Measurements from ENCODE around the gene TAS2R1.
"Not testable (repeated sequence)": the region's sequence is repeated elsewhere in the genome, so short reads cannot be mapped to it uniquely, and the experiment has no call there.

The TAS2R1 gene

DNA sequence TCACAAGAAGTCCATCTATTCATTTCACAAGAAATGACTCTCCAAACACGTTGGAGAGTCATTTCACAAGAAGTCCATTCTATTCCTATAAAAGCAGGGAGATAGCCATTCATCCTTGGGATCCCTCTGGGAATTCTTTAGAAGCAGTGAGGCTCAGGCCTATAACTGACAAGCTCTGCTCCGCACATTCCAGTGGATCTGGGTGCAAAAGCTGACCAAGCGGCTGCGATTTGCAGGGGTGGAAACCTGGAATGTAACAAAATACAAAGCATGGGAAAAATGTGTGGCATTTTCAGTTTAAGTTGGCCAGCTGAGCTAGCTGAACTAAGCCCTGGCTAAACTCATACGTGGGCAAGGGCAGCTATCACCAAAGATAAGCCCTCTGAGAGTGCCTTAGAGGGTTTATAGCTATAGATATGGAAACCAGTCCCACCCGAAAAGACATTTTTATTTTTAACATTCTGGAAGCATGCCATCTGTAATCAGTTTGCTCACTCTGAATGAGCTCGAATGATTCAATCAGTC, 8.7 kb downstream of the TAS2R1 start:
- no peak for DNase-seq

DNA sequence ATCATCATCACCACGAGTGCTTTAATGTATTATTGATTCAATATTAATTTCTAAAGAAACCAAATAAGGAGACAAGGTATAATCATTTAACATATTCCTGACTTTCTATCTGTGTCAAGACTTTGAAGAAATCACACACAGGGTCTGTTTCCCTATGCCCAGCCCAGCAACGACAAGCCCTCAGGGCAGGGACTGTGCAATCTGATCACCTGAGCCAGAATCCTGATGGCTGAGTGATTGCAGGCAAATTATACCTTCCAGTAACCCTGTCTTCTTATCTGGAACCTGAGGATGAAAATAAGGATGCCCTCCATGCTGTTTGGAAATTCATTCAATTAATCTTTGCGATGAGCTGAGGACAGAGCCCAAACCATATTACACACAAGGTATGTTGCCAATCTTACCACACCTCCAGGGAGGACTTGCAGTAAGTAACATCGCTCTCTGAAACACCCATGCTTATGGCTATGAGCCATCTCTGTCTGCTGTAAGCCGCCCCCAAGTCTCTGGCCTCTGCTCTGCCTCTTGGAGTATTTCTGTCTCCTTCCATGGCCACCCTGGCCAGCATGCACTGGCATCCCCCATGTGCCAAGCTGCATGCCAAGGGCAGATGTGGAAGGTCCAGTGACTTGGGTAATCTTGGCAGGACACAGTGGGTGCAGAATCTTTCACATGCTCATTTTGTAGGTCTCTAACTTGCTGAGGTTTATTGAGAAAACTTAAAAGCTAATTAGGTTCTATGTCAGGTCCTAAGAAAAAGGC, 10.6 kb downstream of the TAS2R1 start:
- no peak for DNase-seq

DNA sequence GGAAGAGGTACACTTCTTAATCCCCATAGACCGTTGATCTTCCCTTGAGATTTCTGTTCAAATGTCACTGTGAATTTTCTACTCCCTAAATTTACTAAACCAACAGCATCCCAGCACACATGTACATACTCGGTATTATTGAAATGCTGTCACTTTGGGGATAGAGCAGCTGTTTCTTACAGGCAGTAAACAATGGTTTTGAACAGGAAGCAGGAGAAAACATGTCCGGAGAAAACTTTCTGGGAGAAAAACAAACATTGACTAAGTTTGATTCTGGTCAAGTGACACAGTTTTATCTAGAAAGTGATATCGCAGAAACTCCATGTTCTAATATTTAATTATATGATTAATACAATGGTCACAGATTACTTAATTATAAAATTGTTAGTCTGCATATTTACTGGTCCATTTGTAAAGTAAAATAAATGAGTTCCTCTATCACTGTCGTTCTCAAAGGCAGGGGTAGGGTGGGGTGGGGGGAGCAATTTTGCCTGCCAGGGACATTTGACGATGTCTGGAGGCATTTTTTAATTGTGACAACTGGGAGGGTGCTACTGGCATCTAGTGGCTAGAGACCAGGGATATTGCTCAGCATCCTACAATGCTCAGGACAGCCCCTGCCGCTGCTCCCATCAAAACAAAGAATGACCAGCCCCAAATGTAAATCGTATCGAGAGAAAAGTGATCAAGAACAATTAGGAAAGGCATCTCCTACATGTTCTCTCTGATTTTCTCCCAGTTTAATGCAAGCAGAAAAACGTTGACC, 12.2 kb downstream of the TAS2R1 start:
- no peak for DNase-seq

DNA sequence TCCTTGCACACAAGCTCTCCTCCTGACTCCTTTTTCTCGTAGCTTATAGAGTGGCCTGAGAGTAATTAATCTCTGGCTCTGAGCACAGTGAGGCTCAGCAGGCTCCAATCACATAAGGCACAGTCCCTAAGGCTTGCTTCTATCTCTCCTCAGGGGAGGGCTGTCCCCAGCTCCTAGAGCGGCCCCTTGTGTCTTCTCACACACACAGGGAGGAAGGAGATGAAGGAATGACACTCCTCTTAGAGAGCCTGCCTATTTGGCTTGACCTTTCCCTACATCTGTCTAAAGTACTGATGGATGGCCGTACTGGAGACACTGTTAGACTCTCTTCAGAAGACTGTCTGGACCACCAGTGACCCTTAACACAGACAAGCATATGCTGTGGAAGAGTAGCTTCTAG, 12.9 kb downstream of the TAS2R1 start:
- DNase-seq: no peak

DNA sequence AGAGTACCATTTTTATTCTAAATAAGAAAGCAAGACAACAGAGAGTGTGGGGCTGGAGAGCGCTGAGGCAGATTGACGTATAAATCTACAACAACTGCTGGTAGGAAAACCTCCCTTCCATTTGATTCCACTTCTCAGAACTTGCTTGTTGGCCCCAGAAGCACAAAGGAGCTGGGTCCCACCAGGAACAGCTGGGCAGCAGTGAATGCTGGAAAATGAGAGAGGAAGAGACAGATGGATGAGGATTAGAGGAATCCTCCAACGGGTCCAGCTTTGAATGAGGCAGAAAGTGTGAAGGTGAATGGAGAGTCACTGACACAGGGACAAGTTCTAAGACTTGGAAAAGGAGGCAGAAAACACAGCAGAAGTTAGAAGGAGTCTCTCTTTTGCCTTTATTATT, 14.8 kb downstream of the TAS2R1 start:
- DNase-seq: no peak

DNA sequence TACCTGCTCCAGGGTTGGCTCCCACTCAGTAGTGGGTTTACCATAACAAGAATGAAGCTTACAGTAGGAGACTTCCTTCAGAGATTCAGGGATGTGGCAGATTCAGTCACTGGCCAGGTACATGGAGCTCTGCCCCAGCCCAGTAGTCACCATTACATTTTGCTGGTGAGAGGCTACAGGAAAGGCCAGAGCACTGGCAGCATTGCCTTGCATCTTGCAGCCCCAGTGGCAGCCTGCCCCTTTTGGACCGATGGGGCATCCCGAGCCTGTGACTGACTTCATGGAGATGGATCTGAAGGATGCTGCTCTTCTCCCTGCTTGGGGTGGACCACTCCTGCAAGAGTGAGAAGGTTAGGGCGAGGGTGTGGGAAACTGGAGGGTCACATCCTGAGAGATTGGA, 16.8 kb downstream of the TAS2R1 start:
- no peak for DNase-seq

DNA sequence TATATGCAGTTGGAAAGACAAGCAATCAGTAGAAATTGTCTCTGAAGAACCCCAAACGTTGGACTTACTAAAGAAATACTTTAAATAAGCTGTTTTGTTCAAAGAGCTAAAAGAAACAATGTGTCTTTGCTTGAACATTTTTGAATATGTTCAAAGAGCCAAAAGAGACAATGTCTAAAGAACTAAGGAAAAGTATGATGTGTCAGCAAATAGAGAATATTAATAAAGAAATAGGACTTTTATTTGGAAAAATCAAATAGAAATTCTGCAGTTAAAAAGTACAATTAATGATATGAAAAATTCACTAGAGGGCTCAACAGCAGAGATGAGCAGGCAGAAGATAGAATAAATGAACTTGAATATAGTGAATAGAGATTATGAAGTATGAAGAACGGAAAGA, 19.2 kb downstream of the TAS2R1 start:
- no peak for DNase-seq

DNA sequence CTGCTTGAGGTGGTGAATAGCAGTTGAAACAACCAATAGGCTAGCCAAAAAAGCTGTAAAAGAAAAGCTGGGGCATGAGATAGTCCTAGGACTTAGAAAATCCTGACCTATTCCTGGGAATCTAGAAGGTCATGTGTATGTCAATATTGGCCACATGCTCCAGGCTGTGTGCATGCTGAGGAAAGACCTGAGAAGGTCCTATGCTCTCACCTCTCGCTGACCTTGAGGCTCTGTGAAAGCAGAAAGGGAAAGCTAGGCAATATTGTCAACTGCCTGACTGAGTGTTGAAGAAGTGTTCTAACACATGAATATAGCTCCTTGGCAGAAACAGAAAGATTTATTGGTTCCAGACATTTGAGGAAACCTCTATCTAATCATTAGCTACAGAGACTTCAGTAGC, 19.8 kb downstream of the TAS2R1 start:
- no peak for DNase-seq

DNA sequence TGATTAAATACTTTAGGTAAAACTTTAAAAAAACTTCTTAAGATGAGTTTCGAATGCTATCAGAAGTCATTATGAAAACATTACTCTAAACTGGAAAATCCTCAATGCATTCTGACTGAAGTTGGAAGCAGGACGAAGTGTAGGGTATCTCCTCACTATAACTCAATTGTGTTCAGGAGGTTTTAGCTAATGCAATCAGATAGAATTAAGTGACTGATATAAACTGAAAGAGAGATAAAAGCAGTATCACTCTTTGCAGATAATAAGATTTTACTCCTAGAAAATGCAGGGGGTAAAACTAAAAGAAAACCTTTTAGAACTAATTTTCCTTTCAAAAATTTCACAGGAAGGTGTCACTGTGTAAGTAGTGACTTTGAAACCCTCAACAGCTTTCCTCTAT, 22.1 kb downstream of the TAS2R1 start:
- DNase-seq: no peak

DNA sequence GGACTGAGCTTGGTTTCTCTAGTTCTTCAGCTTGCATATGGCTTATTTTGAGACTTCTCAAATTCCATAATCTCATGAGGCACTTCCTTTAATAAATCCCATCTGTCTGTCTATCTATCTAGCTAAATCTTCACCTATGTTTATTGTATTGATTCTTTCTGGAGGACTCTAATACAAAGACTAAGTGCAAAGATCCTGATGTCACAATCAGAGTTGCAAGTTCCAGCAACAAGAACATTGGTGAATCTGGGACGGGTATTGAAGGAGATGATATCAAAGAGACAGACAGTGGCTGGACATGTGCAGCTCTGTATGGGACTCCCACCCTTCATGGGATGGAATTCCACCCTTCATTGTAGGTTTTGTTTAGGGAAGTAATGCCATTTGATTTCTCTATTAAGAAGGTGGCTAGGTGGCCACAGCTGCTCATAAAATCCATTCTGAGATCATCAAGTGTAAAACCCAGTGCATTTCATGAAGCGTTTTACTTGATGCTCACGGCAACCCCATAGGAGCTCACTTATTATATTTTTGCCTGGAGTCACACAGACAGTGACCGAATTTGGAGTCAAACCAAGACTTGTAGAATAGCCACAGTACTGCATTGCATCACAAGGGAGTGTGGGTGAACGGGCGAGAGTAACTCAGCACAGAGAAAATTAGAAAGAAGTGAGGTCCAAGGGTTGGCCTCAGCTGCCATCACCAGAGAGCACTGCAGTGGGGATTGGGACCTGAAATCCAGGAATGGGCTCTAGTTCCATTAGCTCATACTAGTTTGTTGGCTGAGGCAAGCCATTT, 24.9 kb downstream of the TAS2R1 start:
- no peak for DNase-seq

DNA sequence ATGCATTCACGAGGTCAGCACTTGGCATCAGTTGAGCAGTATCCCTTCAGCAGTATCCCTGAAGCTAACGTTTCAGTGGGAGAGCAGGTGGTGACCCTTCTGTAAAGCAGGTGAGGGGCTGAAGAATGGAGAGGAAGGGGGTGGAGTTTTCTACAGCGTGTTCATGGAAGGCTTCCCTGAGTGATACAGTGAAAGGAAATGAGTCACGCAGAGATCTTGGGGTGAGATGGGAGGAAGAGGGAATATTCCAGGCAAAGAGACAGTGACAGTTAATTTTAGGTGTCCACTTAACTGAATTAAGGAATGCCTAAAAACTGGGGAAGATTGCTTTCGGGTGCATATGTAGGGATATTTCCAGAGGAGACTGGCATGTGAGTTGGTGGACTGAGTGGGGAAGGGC, 25.7 kb downstream of the TAS2R1 start:
- no peak for DNase-seq

DNA sequence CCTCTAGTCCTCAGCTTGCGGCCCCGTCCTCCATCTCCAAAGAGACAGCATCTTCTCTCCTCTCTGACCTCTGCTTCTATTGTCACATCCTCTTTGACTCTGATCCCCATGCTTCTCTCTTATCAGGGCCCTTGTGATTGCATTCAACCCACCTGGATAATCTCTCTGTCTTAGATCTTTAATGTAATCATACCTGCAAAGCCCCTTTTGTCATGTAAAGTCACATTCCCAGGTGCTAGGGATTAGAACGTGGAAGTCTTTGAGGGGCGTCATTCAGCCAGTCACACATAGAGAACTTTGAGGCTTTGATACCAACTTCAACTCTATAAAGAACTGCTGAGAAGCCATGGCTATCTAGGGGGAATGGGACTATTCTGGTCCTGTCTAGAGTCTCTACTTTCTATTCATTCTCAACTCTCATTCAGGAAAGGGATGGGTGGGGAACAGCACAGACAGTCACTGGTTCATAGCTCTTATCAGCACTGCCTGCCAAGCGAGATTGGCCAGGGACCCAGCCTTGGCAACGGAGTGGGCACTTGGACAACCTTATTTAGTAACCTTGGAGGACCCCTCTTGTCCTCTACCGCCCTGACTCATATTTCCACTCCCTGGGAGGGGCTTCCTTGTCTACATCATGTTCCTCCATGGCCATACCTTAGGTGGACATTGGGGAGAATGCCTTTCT, 29.0 kb downstream of the TAS2R1 start:
- DNase-seq: no peak

DNA sequence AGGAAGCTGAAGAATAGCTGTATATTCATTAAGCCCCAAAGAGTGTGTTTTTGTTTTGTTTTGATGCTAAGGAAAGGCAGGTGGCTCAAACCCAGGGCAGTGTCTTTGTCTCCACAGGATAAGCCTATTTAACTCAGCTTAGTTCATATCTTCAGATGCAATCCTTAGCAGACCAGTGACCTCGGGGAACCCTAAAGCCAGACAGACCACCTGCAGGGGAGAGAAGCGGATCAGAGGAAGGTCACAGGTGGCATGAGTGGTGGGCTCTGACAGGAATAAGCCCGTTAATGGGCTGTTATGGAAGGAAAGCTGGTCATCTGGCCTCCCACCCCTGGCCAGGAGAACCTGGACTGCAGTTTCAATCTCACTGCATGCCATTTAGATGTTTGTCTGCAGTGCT, 30.8 kb downstream of the TAS2R1 start:
- DNase-seq: no peak

DNA sequence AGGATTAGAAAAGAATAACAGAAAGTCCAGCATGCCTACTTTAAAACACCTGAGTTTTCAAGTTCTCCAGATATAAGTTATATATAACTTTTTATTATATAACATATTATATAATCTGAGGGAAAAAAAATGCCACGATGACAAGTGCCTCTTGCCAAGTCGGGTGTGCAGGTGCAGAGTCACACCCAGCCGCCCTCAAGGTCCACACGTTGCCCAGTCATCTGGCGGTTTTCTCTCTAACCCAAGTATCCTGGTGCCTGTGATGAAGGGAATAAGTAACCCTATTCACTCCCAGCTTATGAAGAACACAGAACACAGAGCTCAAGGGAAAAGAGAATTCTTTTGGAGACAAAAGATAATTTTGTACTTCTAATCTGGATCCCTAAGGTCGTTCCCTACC, 31.8 kb downstream of the TAS2R1 start:
- not testable (repeated sequence) for DNase-seq

DNA sequence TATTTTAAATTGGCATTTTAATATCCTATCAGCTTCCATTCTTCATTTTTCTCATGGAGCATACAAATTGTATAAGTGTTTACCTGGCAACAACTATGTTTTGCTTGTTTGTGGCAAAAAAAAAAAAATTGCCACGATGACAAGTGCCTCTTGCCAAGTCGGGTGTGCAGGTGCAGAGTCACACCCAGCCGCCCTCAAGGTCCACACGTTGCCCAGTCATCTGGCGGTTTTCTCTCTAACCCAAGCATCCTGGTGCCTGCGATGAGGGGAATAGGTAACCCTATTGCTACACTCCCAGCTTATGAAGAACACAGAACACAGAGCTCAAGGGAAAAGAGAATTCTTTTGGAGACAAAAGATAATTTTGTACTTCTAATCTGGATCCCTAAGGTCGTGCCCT, 32.8 kb downstream of the TAS2R1 start:
- not testable (repeated sequence) for DNase-seq

DNA sequence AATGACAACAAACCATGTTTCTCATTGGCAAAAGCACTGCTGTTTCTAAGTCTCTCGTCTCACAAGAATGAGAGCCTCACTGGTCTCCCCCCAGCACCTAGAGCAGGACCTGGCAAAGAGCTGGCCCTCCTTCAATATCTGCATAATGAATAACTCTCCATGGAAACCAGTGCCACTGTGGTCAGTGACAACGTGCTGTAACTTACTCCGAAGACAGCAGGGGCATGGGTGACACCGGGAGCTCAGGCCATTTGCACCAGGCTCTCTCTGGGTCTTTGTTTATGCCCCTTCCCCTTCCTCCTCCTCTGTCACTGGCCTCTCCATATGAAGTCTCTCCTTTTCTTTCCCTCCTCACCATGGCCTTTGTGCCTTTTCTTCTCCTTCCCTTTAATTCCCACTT, 33.3 kb downstream of the TAS2R1 start:
- DNase-seq: no peak

DNA sequence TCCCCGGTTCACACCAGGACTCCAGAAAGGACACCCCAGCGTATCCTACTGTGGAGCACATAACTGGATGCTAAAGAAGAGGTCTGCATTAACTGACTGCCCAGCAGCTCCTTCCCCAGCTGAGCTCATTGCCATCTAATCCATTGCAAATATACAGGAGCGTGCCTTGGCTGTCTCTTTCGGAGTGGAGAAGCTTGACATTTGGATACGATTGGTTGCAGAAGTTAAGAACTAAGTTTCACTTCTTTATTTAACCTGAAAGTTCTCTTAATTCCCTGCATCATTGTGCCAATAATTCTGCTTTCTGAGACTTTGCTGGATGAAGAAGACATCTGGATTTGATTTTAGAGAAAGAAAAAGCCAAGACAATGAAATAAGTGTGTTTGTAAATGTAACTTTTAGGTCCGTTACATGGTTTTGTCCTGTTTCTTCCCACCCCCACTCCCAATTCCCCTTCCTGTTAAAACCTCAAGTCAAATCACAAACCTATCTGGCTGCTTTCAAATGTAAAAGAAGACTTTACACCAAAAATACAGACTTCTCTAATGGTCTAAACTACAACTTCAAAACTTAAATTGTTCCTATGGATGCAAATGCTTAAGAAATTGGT, 33.9 kb downstream of the TAS2R1 start:
- DNase-seq: no peak

DNA sequence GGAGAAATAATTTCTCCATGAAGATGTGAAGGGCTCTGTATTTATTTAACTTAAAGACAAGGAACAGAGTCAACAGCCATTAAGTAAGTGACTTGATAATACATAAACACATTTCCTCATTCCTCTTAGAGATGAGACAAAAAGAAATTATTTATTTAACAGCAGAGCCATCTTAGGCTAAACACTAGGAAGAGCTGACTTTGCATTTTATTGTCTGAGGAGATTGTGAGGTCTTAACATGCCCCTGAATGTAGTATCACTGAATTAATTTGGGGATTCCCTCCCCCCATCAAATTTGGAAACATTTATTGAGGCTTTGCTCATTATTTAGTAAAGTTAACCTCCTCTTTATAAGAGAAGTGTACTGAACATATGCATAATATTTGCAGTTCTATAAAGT, 35.2 kb downstream of the TAS2R1 start:
- DNase-seq: no peak

DNA sequence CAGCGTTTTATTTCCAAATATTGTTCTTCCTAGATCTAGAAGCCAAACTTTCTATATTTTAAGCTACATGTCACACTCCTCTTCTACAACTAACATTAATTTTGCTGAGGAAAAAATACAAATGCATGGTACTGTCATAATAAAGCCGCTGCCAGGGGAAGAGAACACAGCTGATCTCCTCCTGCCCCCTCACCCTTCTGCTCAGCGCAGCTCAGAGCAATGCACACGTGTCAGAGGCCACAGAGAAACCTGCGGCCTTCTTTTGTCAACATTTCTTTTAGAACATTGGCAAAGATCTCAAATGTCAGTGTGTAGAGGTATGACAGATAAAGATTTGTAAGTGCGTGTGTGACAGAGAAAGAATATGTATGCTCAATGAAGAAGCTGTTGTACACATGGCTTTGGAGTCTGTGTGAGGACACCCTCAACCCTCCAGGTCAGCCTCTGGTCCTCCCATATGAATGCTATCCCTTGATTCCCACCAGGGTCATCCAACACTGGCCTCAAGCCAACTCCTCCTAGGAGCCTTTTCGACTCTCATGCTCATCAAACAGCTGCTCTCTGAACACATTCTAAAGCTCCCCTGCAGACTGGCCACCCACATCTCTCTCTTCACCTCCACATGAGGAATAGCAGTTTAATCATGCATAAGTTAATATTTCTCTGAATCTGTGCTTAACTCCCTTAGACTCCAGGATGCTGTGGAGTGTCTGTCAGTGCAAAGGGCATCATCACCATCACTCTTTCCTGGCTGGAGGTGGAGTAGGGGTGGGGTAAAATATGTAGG, 40.9 kb downstream of the TAS2R1 start:
- no peak for DNase-seq

DNA sequence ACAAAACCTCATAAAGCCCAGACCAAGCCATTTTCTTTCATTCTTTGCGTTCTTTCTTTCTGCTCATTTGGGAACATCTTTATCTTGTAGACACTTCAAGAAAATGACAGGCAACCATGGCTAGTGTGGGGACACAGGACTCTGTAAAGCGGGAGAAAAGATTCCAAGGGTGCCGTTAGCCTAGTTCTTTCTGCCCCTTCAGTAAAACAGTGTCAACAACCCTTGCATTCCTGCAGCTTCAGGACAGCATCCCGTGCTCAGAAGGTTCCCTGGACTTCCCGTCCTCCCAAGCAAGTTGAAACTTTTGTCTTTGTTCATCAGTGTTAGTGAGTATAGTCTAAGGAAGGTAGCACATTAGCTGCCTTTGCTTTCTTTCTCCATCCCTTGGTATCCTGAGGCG, 41.9 kb downstream of the TAS2R1 start:
- DNase-seq: no peak

DNA sequence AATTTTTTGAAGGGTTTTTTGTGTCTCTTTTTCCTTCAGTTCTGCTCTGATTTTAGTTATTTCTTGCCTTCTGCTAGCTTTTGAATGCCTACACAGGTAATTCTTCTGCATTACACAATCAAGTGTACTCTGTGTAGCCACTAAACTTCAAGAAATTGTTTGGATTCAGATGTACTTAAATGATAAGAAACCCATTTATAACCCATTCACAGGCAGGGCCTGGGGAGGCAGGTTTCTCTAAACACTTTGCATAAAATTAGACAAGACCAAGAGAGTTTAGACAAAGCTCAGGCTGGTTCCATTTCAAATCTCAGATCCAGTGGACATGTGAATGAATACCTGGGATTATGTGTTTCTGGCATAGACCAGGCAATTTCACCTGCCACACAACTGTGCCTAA, 43.0 kb downstream of the TAS2R1 start:
- DNase-seq: no peak

DNA sequence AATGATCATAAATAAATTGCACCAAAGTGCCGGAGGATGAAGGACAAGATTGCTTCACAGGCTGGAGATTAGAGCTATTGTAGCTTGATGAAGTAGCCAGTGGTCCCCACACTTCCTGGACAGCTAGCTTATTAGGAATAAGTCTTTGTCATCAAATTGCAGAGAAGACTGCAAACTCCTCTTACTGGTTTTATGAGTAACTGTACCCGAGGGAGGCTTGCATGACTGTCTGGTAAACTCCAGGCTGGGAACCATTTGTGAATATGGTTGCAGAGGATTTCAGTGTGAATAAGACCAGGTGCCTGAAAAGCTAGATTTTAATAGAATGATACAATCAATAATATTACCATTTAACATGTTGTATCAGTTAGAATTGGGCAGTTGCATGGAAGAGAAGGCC, 47.7 kb downstream of the TAS2R1 start:
- no peak for DNase-seq

Data from central memory CD4-positive, alpha-beta T cell (primary cell).